WTC11 (cell line): ENCODE data around the gene BGN. TPM values are rescaled to one million over a fixed set of nuclear protein-coding genes. Genes with fewer than 3 reads are reported as not detected.

ENCODE experiments used
- ATAC-seq: fragments of 200-7000 bp; cut with Tn5 transposase; 2 replicates; pipeline ENCODE4 v1.10.0; 2021; ENCODE audit warnings: mild to moderate bottlenecking, moderate library complexity
- CTCF ChIA-PET: fragments of 300-600 bp; sonication (Branson Sonifier 250); formaldehyde crosslinking; loops from one replicate; lab custom pipeline; 2021; ENCODE audit warnings: antibody characterized with exemption; lab: Charles Lee
- POLR2A ChIA-PET: fragments of 350-600 bp; sonication (Branson Sonifier 250); formaldehyde crosslinking; loops from one replicate; lab custom pipeline; 2021; ENCODE audit warnings: antibody characterized with exemption; lab: Charles Lee
- DNase-seq: peaks from one replicate; pipeline ENCODE4 v3.0.0; 2021; ENCODE audit warnings: low spot score
- H3K27ac Mint-ChIP-seq: 2 replicates; pipeline ENCODE4 v1.8.0; 2021; ENCODE audit warnings: mixed read lengths
- H3K27me3 Mint-ChIP-seq: 2 replicates; pipeline ENCODE4 v1.8.0; 2021; ENCODE audit warnings: low read depth, mild to moderate bottlenecking, moderate library complexity, mixed read lengths
- H3K36me3 Mint-ChIP-seq: 2 replicates; pipeline ENCODE4 v1.8.0; 2021; ENCODE audit warnings: mixed read lengths
- H3K4me1 Mint-ChIP-seq: 2 replicates; pipeline ENCODE4 v1.8.0; 2022; ENCODE audit warnings: mixed read lengths
- H3K4me3 Mint-ChIP-seq: 2 replicates; pipeline ENCODE4 v1.8.0; 2021; ENCODE audit warnings: mild to moderate bottlenecking, moderate library complexity, mixed read lengths
- H3K9me3 Mint-ChIP-seq: 2 replicates; pipeline ENCODE4 v1.8.0; 2021; ENCODE audit warnings: mixed read lengths
- ATF1 ChIP-seq: sonication (generic); formaldehyde crosslinking; IDR thresholded peaks from 2 replicates; pipeline ENCODE4 v1.8.1; 2023; ENCODE audit warnings: mild to moderate bottlenecking, moderate library complexity, missing genetic modification reagents
- ELF4 ChIP-seq: sonication (generic); formaldehyde crosslinking; IDR thresholded peaks from 2 replicates; pipeline ENCODE4 v1.8.1; 2022; ENCODE audit warnings: low read depth, mild to moderate bottlenecking, moderate library complexity, missing genetic modification reagents
- ERG ChIP-seq: fragments of 250-450 bp; sonication (Bioruptor Pico); IDR thresholded peaks from 2 replicates; pipeline ENCODE4 v1.8.0; 2021; ENCODE audit warnings: mild to moderate bottlenecking
- ETV6 ChIP-seq: sonication (generic); formaldehyde crosslinking; IDR thresholded peaks from 2 replicates; pipeline ENCODE4 v1.8.1; 2022; ENCODE audit warnings: mild to moderate bottlenecking, missing genetic modification reagents
- MYBL2 ChIP-seq: sonication (generic); formaldehyde crosslinking; IDR thresholded peaks from 2 replicates; pipeline ENCODE4 v1.8.1; 2023; ENCODE audit warnings: mild to moderate bottlenecking, moderate library complexity, missing genetic modification reagents
- RELA ChIP-seq: sonication (generic); formaldehyde crosslinking; IDR thresholded peaks from 2 replicates; pipeline ENCODE4 v1.8.1; 2022; ENCODE audit warnings: missing genetic modification reagents, mild to moderate bottlenecking, borderline replicate concordance
- ZNF263 ChIP-seq: sonication (generic); formaldehyde crosslinking; IDR thresholded peaks from 2 replicates; pipeline ENCODE4 v1.8.1; 2022; ENCODE audit warnings: low read depth, mild to moderate bottlenecking, moderate library complexity, missing genetic modification reagents
- ZNF396 ChIP-seq: fragments of 250-450 bp; sonication (Bioruptor Pico); IDR thresholded peaks from 2 replicates; pipeline ENCODE4 v1.8.0; 2021; ENCODE audit warnings: mild to moderate bottlenecking, moderate library complexity, borderline replicate concordance
- ZNF423 ChIP-seq: fragments of 250-450 bp; sonication (Bioruptor Pico); IDR thresholded peaks from 2 replicates; pipeline ENCODE4 v2.1.2; 2022; ENCODE audit warnings: mild to moderate bottlenecking, moderate library complexity
- total RNA-seq: library from RNA; stranded (reverse); gene quantifications from 3 replicates; pipeline ENCODE4 v1.2.3, GENCODE V29; 2021
- TF ChIP-seq, protein P1 (sequence below): sonication (generic); formaldehyde crosslinking; IDR thresholded peaks from 2 replicates; pipeline ENCODE4 v1.8.0; 2023; ENCODE audit warnings: mild to moderate bottlenecking, missing genetic modification reagents
- TF ChIP-seq, protein P2 (sequence below): sonication (generic); formaldehyde crosslinking; IDR thresholded peaks from 2 replicates; pipeline ENCODE4 v1.8.0; 2022; ENCODE audit warnings: mild to moderate bottlenecking, missing genetic modification reagents
- TF ChIP-seq, protein P3 (sequence below): sonication (generic); formaldehyde crosslinking; IDR thresholded peaks from 2 replicates; pipeline ENCODE4 v1.8.0; 2022; ENCODE audit warnings: mild to moderate bottlenecking, missing genetic modification reagents
- TF ChIP-seq, protein P4 (sequence below): sonication (generic); formaldehyde crosslinking; IDR thresholded peaks from 2 replicates; pipeline ENCODE4 v1.8.1; 2022; ENCODE audit warnings: low read depth, mild to moderate bottlenecking, moderate library complexity, missing genetic modification reagents, borderline replicate concordance
- TF ChIP-seq, protein P5 (sequence below): sonication (generic); formaldehyde crosslinking; IDR thresholded peaks from 2 replicates; pipeline ENCODE4 v1.8.1; 2023; ENCODE audit warnings: mild to moderate bottlenecking, missing genetic modification reagents, borderline replicate concordance

Gene BGN
- total RNA-seq, 1 experiment from 2014 or later = 1.8 TPM

GRCh38 chrX:153476666-153477363 is 18.0 kb upstream of the BGN start:
- Mint-ChIP-seq H3K27ac (no peak overlapping the region), H3K9me3 (no peaks in the 10 kb centered on the region), H3K4me3 (no peak overlapping the region), H3K36me3 (no peaks in the 10 kb centered on the region), H3K4me1 (peaks cover 15% of the 10 kb centered on the region), H3K27me3 (peaks cover 36% of the 10 kb centered on the region)
- DNase-seq = no peak
- ChIA-PET POLR2A (no interaction called here), CTCF (interaction anchor here (0.6 to 1.3 kb wide), 8 partner anchors 14 to 168 kb away, joined by 3 to 7 read pairs (median 4); partner anchors contain the start of gene BGN)
- TF ChIP-seq, protein P1, sequence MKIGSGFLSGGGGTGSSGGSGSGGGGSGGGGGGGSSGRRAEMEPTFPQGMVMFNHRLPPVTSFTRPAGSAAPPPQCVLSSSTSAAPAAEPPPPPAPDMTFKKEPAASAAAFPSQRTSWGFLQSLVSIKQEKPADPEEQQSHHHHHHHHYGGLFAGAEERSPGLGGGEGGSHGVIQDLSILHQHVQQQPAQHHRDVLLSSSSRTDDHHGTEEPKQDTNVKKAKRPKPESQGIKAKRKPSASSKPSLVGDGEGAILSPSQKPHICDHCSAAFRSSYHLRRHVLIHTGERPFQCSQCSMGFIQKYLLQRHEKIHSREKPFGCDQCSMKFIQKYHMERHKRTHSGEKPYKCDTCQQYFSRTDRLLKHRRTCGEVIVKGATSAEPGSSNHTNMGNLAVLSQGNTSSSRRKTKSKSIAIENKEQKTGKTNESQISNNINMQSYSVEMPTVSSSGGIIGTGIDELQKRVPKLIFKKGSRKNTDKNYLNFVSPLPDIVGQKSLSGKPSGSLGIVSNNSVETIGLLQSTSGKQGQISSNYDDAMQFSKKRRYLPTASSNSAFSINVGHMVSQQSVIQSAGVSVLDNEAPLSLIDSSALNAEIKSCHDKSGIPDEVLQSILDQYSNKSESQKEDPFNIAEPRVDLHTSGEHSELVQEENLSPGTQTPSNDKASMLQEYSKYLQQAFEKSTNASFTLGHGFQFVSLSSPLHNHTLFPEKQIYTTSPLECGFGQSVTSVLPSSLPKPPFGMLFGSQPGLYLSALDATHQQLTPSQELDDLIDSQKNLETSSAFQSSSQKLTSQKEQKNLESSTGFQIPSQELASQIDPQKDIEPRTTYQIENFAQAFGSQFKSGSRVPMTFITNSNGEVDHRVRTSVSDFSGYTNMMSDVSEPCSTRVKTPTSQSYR (CRISPR knock-in tag) = no peak
- TF ChIP-seq ZNF423 (CRISPR knock-in tag) = peak; percentile 10; the same call in 1 of the 2 replicates
- no peak for TF ChIP-seq RELA (CRISPR knock-in tag)
- TF ChIP-seq ATF1 (CRISPR knock-in tag) = no peak
- ATAC-seq = peak; percentile 49

- H3K27me3 Mint-ChIP-seq = peaks cover 36% of the 10 kb centered on the region
- POLR2A ChIA-PET = no interaction called here
- CTCF ChIA-PET = interaction anchor here (0.6 to 1.3 kb wide), 4 partner anchors 8 to 167 kb away, joined by 3 to 7 read pairs (median 6); no protein-coding TSS in a partner anchor
- DNase-seq = no peak
- H3K27ac Mint-ChIP-seq = no peak overlapping the region
- no peaks in the 10 kb centered on the region for H3K36me3 Mint-ChIP-seq
- peaks cover 15% of the 10 kb centered on the region for H3K4me1 Mint-ChIP-seq
- H3K9me3 Mint-ChIP-seq = no peaks in the 10 kb centered on the region
- no peak overlapping the region for H3K4me3 Mint-ChIP-seq
- ATAC-seq = no peak; the same call in 1 of the 2 replicates
- no peak for TF ChIP-seq ZNF263 (CRISPR knock-in tag)
- TF ChIP-seq ETV6 = no peak
- TF ChIP-seq ZNF396 = no peak
- no peak for TF ChIP-seq ELF4 (CRISPR knock-in tag)
- TF ChIP-seq, protein P2, sequence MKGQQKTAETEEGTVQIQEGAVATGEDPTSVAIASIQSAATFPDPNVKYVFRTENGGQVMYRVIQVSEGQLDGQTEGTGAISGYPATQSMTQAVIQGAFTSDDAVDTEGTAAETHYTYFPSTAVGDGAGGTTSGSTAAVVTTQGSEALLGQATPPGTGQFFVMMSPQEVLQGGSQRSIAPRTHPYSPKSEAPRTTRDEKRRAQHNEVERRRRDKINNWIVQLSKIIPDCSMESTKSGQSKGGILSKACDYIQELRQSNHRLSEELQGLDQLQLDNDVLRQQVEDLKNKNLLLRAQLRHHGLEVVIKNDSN (CRISPR knock-in tag) = no peak
- TF ChIP-seq, protein P3, sequence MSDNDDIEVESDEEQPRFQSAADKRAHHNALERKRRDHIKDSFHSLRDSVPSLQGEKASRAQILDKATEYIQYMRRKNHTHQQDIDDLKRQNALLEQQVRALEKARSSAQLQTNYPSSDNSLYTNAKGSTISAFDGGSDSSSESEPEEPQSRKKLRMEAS (CRISPR knock-in tag) = no peak
- TF ChIP-seq, protein P4, sequence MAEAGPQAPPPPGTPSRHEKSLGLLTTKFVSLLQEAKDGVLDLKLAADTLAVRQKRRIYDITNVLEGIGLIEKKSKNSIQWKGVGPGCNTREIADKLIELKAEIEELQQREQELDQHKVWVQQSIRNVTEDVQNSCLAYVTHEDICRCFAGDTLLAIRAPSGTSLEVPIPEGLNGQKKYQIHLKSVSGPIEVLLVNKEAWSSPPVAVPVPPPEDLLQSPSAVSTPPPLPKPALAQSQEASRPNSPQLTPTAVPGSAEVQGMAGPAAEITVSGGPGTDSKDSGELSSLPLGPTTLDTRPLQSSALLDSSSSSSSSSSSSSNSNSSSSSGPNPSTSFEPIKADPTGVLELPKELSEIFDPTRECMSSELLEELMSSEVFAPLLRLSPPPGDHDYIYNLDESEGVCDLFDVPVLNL (CRISPR knock-in tag) = no peak
- TF ChIP-seq, protein P5, sequence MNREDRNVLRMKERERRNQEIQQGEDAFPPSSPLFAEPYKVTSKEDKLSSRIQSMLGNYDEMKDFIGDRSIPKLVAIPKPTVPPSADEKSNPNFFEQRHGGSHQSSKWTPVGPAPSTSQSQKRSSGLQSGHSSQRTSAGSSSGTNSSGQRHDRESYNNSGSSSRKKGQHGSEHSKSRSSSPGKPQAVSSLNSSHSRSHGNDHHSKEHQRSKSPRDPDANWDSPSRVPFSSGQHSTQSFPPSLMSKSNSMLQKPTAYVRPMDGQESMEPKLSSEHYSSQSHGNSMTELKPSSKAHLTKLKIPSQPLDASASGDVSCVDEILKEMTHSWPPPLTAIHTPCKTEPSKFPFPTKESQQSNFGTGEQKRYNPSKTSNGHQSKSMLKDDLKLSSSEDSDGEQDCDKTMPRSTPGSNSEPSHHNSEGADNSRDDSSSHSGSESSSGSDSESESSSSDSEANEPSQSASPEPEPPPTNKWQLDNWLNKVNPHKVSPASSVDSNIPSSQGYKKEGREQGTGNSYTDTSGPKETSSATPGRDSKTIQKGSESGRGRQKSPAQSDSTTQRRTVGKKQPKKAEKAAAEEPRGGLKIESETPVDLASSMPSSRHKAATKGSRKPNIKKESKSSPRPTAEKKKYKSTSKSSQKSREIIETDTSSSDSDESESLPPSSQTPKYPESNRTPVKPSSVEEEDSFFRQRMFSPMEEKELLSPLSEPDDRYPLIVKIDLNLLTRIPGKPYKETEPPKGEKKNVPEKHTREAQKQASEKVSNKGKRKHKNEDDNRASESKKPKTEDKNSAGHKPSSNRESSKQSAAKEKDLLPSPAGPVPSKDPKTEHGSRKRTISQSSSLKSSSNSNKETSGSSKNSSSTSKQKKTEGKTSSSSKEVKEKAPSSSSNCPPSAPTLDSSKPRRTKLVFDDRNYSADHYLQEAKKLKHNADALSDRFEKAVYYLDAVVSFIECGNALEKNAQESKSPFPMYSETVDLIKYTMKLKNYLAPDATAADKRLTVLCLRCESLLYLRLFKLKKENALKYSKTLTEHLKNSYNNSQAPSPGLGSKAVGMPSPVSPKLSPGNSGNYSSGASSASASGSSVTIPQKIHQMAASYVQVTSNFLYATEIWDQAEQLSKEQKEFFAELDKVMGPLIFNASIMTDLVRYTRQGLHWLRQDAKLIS (CRISPR knock-in tag) = no peak
- TF ChIP-seq ERG (CRISPR knock-in tag) = no peak
- TF ChIP-seq MYBL2 (CRISPR knock-in tag) = no peak
- TF ChIP-seq, all 79 proteins: peak for 0
Measured at GRCh38 chrX:153477364-153477857, 17.4 kb upstream of the BGN start.
